Lower leg skin (tissue), 3 donors: ENCODE data around the gene SCAP.

ENCODE experiments used
- POLR2A ChIP-seq, 2 donors: fragments of 450-650 bp; IDR thresholded peaks; one replicate each; pipeline ENCODE4 v1.6.1; 2016 to 2017; ENCODE audit warnings: antibody characterized with exemption in 2 of 2, mild to moderate bottlenecking in 1 of 2, moderate library complexity in 1 of 2
- TF ChIP-seq, protein P1 (sequence below), 3 donors: fragments of 450-650 bp; IDR thresholded peaks; one replicate each; pipeline ENCODE4 v1.5.1; 2016; ENCODE audit warnings: antibody characterized with exemption in 3 of 3, mild to moderate bottlenecking in 3 of 3, moderate library complexity in 2 of 3

GRCh38 chr3:47399016-47399415, 76.7 kb downstream of the SCAP start:
- no peak for TF ChIP-seq POLR2A (IDR thresholded peaks at IDR 0.05)
- TF ChIP-seq, protein P1, sequence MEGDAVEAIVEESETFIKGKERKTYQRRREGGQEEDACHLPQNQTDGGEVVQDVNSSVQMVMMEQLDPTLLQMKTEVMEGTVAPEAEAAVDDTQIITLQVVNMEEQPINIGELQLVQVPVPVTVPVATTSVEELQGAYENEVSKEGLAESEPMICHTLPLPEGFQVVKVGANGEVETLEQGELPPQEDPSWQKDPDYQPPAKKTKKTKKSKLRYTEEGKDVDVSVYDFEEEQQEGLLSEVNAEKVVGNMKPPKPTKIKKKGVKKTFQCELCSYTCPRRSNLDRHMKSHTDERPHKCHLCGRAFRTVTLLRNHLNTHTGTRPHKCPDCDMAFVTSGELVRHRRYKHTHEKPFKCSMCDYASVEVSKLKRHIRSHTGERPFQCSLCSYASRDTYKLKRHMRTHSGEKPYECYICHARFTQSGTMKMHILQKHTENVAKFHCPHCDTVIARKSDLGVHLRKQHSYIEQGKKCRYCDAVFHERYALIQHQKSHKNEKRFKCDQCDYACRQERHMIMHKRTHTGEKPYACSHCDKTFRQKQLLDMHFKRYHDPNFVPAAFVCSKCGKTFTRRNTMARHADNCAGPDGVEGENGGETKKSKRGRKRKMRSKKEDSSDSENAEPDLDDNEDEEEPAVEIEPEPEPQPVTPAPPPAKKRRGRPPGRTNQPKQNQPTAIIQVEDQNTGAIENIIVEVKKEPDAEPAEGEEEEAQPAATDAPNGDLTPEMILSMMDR (IDR thresholded peaks at IDR 0.05), result no peak
